ENCODE results near the gene SLC6A11.

Gene SLC6A11

GRCh38 chr3:10933805-10934481, 117.9 kb downstream of the SLC6A11 start:
- DNase-seq = no peak

DNA sequence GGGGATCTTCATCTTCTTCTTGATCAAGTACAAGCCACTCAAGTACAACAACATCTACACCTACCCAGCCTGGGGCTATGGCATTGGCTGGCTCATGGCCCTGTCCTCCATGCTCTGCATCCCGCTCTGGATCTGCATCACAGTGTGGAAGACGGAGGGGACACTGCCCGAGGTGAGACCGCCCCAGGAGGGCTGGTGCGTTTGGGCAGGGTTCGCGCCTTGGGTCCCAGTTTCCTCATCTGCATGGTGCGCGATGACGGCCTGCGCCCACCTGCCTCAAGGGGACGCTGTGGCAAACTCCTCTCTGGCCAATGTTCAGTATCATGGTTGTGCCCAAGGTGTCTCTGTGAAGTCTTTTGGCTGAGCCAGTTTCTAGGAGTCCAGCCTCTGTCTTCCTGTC, 119.0 kb downstream of the SLC6A11 start:
- no peak for DNase-seq

DNA sequence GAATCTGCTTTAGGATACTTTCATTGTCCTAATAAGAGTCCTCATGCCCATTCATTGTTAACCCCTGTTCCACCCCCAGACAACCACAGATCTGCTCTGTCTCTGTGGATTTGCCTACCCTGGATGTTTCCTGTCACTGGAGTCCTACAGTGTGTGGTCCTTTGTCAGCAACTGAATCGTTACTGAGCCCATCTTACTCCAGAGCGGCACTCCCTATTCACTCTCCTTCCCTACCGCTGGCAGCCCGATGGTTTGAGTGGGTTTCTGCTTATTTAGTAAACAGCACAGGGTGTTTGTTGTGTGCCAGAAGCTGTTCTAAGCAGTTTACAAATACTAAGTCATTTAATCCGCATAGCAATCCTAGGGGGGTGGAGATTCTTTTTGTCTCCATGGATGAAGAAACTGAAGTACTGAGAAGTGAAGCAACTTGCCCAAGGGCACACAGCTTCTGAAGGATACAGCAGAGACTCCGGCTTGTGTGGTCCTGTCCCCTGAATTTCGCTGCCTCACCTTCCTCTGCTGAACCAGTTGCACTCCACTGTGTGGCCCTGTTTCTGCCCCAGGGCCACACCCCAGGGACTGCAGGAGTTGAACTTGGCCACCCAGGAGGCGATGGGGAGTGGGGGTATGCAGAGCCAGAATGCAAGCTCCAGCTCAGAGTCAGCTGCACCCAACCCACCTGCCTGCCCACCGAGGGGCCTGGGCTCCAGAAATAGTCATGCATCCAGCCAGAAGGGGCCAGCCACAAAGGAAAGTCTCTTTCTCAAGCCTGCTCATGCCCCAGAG, 120.0 kb downstream of the SLC6A11 start:
- DNase-seq = no peak

GRCh38 chr3:10936686-10937085, 120.7 kb downstream of the SLC6A11 start:
- DNase-seq = no peak

DNA sequence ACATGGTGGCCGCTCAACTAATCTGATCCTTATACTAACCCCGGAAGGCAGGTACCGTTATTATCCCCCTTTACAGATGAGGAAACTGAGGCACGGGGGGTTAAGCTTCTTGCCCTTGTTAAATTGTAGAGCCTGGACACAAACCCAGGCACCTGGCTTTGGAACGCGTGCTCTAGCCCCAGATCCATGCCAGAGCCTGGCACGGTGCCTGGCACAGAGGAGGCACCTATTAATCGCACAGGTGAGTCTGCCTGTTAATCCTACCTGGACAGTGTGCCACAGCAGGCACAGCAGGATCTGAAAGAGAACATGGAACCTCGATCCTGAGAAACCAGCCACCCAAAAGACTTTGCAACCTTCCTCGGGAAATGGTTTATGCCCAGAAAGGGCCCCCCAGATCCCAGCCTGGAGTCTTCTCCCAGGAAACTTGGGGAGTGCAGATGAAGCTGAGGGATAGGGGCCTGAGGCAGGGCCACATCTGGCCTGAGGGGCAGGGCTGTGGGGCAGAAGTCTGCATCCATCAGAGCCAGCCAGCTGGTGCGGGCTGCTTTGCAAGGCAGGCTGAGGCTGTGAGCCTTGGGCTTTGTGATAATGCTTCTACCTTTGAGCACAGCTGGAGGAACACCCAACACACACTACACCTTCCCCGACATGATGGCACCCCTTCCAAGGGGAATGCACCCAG, 121.3 kb downstream of the SLC6A11 start:
- no peak for DNase-seq

DNA sequence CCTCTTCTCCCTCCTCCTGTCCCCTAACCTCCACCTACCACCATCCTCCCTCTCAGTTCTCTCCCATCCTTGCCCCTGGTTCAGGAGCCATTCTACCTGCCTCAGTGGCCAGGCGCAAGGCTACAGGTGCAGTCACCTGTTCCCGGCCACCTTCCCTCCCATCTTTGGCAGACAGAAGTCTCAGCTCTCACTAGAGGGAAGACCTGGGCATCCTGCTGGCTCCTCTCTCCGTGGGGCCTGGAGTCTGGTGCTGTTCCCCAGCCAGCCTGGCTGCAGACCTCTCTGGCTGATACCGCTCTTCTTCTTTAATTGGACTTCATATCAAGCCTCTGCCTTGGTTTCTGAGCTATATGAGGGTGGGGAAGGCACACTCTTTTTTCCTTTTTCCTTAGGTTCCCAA, 123.5 kb downstream of the SLC6A11 start:
- no peak for DNase-seq

DNA sequence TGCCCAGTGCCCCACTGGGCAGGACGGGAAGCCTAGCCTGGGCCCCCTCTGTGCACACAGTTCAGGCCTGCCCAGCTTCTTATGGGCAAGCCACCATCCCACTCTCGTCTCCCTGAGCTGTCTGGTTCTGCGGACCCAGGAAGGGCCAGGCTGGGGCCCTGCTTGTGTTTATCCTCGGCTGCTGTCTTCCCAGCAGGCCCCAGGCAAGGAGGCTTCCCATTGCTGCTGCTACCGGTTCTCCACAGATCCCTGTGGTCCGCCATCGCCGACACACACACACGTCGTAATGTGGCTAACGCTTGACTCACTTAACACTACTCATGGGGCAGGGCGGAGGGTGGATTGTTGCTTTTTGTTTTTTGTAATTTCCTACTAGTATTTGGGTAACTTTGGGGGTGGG, 124.1 kb downstream of the SLC6A11 start:
- no peak for DNase-seq

GRCh38 chr3:10941972-10942371, 125.9 kb downstream of the SLC6A11 start:
- DNase-seq = peak; percentile 69

- DNase-seq = no peak
Measured at GRCh38 chr3:10942690-10943205, 126.7 kb downstream of the SLC6A11 start.

DNA sequence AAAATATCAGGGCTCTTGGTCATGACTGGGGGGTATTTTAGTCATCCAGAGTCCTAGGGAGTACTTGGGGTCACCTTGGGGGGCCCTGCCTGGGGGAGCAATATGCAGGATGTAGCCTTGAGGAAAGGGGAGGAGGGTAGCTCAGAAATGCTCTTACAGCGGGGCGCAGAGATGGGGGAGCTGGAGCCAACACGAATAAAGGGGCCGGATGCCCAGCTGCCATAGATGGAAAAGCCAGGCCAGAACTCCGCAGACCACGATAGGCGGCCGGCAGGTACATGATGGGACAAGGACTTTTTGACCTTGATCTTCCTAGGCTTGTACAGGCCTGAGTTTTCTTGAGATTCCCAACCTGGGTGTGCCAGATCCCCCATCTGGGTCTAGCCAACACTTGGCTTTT, 128.8 kb downstream of the SLC6A11 start:
- no peak for DNase-seq

DNA sequence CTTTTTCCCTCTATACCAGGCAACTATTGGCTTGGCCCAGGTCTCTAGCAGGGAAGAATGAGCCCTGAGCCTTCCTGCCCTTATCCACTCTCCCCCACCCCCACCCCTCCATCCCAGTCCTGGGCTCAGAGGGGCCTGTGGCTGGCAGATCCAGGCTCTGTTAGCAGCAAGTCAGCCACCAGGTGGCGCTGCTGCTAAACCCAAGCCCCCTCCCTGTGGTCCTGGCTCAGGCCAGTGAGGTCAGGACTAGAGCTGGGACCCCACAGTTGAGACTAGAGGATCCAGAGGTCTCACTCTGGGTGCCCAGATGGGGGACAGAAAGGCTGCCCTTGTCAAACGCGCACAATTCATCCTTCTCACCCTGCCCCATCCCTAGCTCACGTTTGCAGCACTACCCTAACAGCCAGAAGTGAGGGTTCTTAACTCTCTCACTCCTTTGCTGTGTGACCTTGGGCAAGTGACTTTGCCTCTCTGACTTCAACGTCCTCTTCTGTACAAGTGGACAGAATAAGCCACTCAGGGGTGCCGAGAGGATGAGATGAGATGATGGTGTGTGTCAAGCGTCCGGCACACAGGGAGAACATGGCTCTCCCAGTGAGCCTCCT, 129.8 kb downstream of the SLC6A11 start:
- DNase-seq = peak; percentile 87

GRCh38 chr3:10946526-10946925, 130.5 kb downstream of the SLC6A11 start:
- no peak for DNase-seq

- no peak for DNase-seq
Measured at GRCh38 chr3:10948326-10948725, 132.3 kb downstream of the SLC6A11 start.

- no peak for DNase-seq
Measured at GRCh38 chr3:10949197-10949596, 133.2 kb downstream of the SLC6A11 start.

DNA sequence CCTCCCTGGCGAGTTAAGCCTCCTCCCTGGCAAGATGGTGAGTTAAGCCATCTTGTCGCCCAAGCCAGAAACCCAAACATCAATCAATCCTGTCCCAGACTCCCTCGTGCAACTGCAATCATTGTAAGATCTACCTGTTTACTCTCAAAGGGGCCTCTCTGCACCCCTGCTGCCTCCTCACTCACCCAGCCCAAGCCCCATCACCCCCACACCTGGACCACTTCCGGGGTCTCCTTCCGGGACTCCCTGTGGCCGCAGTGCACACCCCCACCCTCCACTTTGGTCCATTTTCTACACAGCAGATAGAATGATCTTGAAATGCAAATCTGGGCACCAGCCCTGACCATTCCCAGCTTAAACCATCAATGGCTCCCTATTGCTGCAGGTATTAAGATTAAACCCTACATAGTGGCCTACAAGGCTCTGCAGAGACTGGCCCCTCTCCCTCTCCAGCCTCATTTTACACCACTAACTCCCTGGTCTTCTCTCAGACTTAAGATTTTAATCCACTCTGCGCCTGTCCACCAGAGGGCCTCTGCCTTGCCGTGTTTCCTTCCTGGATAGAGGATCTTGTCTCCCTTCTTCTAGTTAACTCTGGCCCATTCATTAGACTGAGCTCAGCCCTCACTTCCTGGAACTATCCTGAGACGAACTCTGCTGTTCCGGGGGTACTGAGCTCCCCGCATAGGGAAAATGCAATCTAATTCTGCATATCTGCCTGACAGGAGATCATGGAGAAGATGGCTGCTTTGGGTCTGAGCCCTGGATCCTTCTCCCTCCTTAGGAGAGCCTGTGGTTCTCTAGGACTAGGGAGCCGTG, 134.7 kb downstream of the SLC6A11 start:
- DNase-seq = peak; percentile 82

- no peak for DNase-seq
Measured at GRCh38 chr3:10951295-10951926, 135.4 kb downstream of the SLC6A11 start.

GRCh38 chr3:10952525-10952924, 136.5 kb downstream of the SLC6A11 start:
- DNase-seq = no peak

- DNase-seq = no peak
Measured at GRCh38 chr3:10954740-10955139, 138.7 kb downstream of the SLC6A11 start.

DNA sequence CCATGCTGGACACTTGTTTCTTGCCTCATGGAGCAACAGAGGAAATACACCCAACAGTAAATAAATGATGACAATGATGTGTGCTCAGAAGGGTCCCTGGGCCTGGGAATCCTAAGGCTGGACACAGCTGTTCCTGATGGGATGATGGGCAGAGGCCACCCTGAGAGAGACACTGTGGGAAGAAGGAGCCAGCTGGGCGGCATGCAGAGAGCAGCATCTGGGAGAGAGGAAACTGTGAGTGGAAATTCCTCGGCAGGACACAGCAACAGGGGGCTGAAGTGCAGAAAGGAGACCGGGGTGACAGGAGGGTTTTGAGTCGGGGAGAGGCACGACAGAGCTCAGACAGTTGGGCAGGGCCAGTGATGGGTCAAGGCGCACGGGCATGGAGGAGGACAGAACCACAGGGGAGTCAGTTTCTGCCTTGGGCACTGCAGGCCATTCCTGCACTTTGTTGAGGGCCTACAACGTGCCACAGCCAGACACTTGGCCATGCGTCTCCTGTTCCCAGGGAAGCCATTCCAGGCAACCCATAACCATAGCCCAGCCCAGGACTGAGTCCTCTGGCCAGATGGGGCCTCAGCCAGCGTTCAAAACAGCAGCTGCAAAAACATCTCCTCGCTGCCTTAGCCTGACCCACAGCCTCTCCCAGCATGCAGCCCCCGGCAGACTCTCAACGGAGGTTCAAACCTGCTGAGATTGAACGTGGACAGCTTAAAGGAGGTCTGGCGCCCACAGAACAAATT, 139.9 kb downstream of the SLC6A11 start:
- no peak for DNase-seq

DNA sequence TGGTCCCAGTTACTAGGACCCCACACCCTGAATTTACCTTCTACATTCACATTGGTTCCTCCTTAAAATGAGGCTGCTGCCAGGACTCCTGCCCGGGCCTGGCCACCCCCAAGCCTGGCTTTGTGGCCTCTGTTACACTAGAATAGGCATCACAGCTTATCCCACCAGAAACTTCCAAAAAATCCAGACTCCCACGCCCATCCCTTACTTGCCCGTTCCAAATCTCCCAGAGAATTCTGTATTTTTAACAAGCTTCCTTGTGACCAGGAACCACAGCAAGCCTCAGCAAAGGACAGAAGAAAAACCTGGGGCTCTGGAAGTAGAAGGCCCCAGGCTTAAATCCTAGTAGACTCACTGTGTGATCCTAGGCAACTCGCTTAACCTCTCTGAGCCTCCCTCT, 140.5 kb downstream of the SLC6A11 start:
- DNase-seq = no peak

- no peak for DNase-seq
Measured at GRCh38 chr3:10956986-10957385, 141.0 kb downstream of the SLC6A11 start.
